Measurements from ENCODE around the gene KANK2. TPM values are rescaled to one million over a fixed set of nuclear protein-coding genes. Genes with fewer than 3 reads are reported as not detected.

Gene KANK2
- total and polyA plus RNA-seq, 10 of the 15 experiments (the other 5 are each of a cell fraction or from before 2014, with no cell fraction given): 4.9 to 33.0 (median 21.0) TPM

DNA sequence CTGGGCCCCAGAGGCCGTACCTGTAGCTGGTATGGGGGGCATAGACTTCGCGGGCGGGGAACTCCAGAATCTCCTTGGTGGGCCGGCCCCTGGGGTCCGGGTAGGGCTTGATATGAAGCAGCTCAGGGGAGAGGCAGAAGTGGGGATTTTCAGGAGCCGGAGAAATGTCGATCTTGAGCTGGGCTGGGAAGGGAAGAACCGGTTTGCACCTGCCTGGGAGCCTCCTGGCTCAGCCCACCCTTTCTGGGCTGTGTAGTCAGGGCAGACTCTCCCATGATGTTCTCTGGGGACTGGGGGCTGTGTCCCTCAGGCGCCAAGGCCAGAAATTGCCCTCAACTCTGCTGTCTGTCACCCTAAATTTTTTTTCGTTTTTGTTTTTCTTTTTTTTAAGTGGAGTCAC, 44.7 kb upstream of the KANK2 start (continued):
- TF ChIP-seq, protein P1, sequence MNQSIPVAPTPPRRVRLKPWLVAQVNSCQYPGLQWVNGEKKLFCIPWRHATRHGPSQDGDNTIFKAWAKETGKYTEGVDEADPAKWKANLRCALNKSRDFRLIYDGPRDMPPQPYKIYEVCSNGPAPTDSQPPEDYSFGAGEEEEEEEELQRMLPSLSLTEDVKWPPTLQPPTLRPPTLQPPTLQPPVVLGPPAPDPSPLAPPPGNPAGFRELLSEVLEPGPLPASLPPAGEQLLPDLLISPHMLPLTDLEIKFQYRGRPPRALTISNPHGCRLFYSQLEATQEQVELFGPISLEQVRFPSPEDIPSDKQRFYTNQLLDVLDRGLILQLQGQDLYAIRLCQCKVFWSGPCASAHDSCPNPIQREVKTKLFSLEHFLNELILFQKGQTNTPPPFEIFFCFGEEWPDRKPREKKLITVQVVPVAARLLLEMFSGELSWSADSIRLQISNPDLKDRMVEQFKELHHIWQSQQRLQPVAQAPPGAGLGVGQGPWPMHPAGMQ (IDR thresholded peaks at IDR 0.05; ENCODE audit: borderline replicate concordance): no peak

DNA sequence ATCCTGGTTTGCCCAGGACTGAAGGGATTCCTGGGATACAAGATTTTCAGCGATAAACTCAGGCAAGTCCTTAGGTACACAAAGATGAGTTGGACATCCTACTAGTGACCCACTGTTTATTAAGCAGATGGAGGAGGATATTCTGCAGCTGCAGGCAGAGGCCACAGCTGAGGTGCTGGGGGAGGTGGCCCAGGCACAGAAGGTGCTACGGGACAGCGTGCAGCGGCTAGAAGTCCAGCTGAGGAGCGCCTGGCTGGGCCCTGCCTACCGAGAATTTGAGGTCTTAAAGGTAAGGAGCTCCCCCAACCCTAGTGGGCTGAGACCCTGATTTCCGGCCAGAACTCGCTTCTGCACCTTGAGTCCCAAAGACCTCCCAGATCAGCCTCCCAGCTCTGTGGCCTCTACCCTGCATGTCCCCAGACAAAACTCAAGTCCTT, 42.7 kb upstream of the KANK2 start:
- ChIA-PET POLR2A (interaction anchor here (0.6 kb wide), 1 partner anchor 26 kb away, joined by 3 read pairs; no protein-coding TSS in a partner anchor), CTCF (no interaction called here), SMC1A (ENCODE audit: uncharacterized antibody, unreplicated experiment) (no interaction called here), RAD21 (ENCODE audit: unreplicated experiment) (no interaction called here)
- FAIRE-seq (no peak), DNase-seq (ENCODE audit: low read depth, low spot score) (no peak), ATAC-seq (no peak)
- Histone ChIP-seq H4K20me1 (ENCODE audit: control insufficient read depth, insufficient read depth) (no peaks in the 10 kb centered on the region), H3K36me3 (ENCODE audit: control insufficient read depth in 2 of 2, insufficient read depth in 2 of 2, low read length in 1 of 2) (no peaks in the 10 kb centered on the region; a peak in 1 of 4 replicates), H3K4me1 (ENCODE audit: control insufficient read depth, insufficient read depth, low read length) (no peaks in the 10 kb centered on the region), H3K27ac (ENCODE audit: control insufficient read depth, insufficient read depth) (no peak overlapping the region), H3K79me2 (ENCODE audit: control insufficient read depth, insufficient read depth, low read length) (no peaks in the 10 kb centered on the region), H2AFZ (ENCODE audit: control insufficient read depth, low read depth, low read length) (no peak overlapping the region), H3K27me3 (replicated peaks in 1 of 2; ENCODE audit: control insufficient read depth in 2 of 2, insufficient read depth in 2 of 2, low read length in 1 of 2) (no peaks in the 10 kb centered on the region), H3K4me3 (no peak overlapping the region), H3K9ac (ENCODE audit: control insufficient read depth, insufficient read depth, low read length) (no peak overlapping the region), H3K4me2 (ENCODE audit: control insufficient read depth, insufficient read depth) (no peak overlapping the region), H3K9me3 (replicated peaks; ENCODE audit: control insufficient read depth, insufficient read depth, low read length) (no peaks in the 10 kb centered on the region)
- intact Hi-C loops (cut with micrococcal nuclease; ENCODE audit: unreplicated experiment) (no loop called here), in situ Hi-C loops (cut with MboI) (no loop called here)
- no peak for TF ChIP-seq NR2C2 (IDR thresholded peaks at IDR 0.05; ENCODE audit: borderline replicate concordance, control insufficient read depth, insufficient read length, low read depth)
- TF ChIP-seq MTA2 (IDR thresholded peaks at IDR 0.05; ENCODE audit: low read depth): no peak
- no peak for TF ChIP-seq KAT2A (conservative IDR thresholded peaks at IDR 0.05; ENCODE audit: control insufficient read depth, low read depth, low read length)
- TF ChIP-seq HSF1 (IDR thresholded peaks at IDR 0.05; ENCODE audit: low read depth, low read length): no peak
- no peak for TF ChIP-seq PKNOX1 (IDR thresholded peaks at IDR 0.05)
- TF ChIP-seq CHD2 (IDR thresholded peaks at IDR 0.05; ENCODE audit: borderline replicate concordance, low read depth, low read length): no peak
- TF ChIP-seq, protein P1 (IDR thresholded peaks at IDR 0.05; ENCODE audit: borderline replicate concordance): no peak
- no peak for TF ChIP-seq HDGF (IDR thresholded peaks at IDR 0.05)
- TF ChIP-seq, protein P2, sequence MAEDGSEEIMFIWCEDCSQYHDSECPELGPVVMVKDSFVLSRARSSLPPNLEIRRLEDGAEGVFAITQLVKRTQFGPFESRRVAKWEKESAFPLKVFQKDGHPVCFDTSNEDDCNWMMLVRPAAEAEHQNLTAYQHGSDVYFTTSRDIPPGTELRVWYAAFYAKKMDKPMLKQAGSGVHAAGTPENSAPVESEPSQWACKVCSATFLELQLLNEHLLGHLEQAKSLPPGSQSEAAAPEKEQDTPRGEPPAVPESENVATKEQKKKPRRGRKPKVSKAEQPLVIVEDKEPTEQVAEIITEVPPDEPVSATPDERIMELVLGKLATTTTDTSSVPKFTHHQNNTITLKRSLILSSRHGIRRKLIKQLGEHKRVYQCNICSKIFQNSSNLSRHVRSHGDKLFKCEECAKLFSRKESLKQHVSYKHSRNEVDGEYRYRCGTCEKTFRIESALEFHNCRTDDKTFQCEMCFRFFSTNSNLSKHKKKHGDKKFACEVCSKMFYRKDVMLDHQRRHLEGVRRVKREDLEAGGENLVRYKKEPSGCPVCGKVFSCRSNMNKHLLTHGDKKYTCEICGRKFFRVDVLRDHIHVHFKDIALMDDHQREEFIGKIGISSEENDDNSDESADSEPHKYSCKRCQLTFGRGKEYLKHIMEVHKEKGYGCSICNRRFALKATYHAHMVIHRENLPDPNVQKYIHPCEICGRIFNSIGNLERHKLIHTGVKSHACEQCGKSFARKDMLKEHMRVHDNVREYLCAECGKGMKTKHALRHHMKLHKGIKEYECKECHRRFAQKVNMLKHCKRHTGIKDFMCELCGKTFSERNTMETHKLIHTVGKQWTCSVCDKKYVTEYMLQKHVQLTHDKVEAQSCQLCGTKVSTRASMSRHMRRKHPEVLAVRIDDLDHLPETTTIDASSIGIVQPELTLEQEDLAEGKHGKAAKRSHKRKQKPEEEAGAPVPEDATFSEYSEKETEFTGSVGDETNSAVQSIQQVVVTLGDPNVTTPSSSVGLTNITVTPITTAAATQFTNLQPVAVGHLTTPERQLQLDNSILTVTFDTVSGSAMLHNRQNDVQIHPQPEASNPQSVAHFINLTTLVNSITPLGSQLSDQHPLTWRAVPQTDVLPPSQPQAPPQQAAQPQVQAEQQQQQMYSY (CRISPR knock-in tag; IDR thresholded peaks at IDR 0.05): no peak
- no peak for TF ChIP-seq ZNF207 (IDR thresholded peaks at IDR 0.05; ENCODE audit: borderline replicate concordance)
- no peak for TF ChIP-seq NRF1 (conservative IDR thresholded peaks at IDR 0.05; ENCODE audit: low read depth, low read length)
- no TSS peak for BruUV-seq (replicated peaks)
- WGBS (ENCODE audit: insufficient coverage, insufficient replicate concordance, low lambda C conversion rate, missing lambda C conversion rate): 77% methylated on average over 8 of the region's 8 CpGs

All from GM12878 (cell line).